Bone marrow (tissue), 2 donors: ENCODE results near the gene UBAC2.
"Not testable (repeated sequence)": the region's sequence is repeated elsewhere in the genome, so short reads cannot be mapped to it uniquely, and the experiment has no call there.

Experiments used
- DNase-seq, 2 donors: peaks; one replicate each; lab custom pipeline; 2025; lab: John Stamatoyannopoulos, UW

UBAC2 gene

GRCh38 chr13:99185606-99186005 lies 15.0 kb upstream of the UBAC2 start:
- DNase-seq: no peak

DNA sequence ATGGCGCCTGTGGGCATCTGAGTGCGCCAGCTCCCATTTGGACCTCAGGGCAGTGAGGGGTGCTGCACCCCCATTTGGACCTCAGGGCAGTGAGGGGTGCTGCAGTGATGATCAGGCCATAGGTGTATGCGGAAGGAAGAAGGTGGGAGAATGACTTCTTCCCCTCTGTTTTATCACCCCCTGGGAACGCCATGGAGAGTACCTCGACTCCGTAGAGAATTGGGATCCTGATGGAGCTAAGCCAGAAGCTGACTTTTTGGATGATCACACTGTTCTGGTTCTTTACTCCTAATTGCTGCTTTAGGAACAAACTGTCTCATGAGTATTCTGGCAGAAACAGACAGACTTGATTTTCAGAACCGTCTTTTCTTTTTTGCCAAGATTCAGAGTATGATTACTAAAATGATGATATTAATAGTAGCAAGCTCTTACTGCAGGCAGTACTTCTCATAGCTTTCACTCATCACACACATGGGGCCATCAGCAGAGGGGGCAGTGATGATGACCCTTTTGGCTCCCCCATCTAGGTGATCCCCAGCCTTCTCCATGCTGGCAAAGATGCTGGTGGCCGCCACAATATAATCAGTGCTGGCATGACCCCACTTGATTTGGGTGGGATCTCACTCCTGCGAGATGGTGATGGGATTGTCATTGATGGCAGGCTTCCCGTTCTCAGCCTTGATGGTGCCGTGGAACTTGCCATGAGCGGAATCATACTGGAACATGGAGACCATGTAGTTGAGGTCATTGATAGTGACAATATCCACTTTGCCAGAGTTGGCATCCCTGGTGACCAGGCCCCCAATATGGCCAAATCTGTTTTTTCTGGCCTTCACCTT lies 10.3 kb upstream of the UBAC2 start:
- no peak for DNase-seq

DNA sequence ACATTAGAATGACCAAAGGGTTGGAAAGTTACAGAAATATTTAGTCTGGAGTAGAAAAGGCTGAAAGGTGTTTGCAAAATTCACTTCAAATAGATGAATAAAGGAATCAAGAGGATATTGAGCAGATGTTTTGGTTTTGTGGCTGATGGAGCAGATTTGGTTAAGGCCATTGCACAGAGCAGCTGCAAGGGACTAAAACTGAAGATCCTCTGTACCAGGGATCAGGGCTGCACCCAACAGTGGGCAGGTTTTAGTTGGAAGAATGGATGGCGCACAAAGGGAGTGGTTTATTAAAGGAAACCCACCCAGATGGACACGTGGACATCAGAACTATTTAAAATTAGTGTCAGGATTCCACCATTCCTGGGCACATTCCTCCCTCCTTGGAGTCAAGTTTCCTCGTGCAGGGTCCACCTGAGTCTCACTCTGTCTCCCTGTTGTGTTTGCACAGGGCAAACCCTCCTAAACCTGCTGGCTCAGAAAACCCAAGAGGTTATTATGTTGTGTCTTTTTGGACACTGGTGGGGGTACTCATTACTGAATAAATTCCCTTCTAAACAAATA lies 9.2 kb upstream of the UBAC2 start:
- no peak for DNase-seq

- no peak for DNase-seq
These were observed 8.7 kb upstream of the UBAC2 start for GRCh38 chr13:99191900-99192399.

DNA sequence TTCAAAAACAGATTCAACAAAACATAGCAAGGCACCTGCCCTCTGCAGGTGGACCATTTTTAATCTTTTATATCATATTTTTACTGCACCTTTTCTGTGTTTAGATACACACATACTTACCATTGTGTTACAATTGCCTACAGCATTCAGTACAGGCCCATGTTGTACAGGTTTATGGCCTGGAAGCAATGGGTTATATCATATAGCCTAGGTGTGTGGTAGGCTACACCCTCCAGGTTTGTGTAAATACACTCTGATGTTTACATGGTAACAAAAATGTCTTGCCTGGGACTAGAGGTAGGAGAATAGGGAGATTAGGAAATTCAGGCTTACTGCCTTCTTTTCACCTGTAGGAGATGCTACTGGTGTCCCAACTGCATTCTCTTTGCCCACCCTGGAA lies 8.2 kb upstream of the UBAC2 start:
- no peak for DNase-seq

GRCh38 chr13:99193152-99193551 lies 7.5 kb upstream of the UBAC2 start:
- DNase-seq: no peak

GRCh38 chr13:99196466-99197116 lies 4.1 kb upstream of the UBAC2 start:
- no peak for DNase-seq

DNA sequence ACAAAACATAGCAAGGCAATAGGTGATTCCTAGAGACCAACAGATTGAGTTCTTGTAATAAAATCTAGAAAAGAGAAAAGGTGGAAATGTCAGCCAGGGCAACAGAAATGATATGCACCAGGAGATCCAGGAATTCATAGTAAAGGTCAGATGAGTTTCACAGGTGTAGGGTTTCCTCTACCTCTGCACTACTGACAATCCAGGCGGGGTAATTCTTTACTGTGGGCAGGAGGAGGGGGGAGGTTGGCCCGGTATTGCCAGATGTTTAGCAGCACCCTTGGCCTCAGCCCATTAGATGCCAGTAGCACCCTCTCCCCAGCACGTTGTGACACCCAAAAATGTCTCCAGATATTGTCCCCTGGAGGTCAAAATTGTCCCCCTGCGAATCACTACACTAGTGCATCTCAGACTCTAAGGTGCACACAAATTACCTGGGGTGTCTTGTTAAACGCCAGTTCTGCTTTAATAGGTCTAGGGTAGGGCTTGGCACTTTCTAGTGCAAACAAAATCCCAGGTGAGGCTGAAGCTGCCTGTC lies 3.5 kb upstream of the UBAC2 start:
- DNase-seq: no peak

- DNase-seq: no peak
These were observed 868 bp upstream of the UBAC2 start for GRCh38 chr13:99199541-99200431.

GRCh38 chr13:99203601-99204579 lies 3.2 kb downstream of the UBAC2 start:
- DNase-seq: no peak

- no peak for DNase-seq
These were observed 5.1 kb downstream of the UBAC2 start for GRCh38 chr13:99205621-99206220.

GRCh38 chr13:99206226-99206625 lies 5.6 kb downstream of the UBAC2 start:
- DNase-seq: no peak

DNA sequence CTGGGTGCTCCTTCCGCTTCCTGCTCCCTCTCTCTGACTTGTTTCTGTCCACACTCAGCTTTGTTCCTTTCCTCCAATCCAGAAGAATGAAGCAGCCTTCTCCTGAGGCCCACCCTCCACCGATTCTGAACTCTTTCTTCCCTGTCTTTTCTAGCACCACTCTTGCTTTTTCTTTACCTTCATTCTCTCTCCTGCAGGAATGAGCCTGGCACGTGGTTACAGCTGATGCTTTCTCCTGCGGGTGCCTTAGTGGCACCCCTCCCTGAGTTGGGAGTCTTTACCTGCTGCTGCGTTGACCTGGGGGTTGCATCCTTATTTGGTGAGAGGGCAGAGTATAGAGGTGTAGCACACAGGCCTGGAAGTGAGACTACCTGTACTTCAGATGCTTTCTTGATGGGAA lies 6.2 kb downstream of the UBAC2 start:
- no peak for DNase-seq

GRCh38 chr13:99207511-99207910 lies 6.9 kb downstream of the UBAC2 start:
- no peak for DNase-seq

GRCh38 chr13:99208185-99208584 lies 7.5 kb downstream of the UBAC2 start:
- no peak for DNase-seq

DNA sequence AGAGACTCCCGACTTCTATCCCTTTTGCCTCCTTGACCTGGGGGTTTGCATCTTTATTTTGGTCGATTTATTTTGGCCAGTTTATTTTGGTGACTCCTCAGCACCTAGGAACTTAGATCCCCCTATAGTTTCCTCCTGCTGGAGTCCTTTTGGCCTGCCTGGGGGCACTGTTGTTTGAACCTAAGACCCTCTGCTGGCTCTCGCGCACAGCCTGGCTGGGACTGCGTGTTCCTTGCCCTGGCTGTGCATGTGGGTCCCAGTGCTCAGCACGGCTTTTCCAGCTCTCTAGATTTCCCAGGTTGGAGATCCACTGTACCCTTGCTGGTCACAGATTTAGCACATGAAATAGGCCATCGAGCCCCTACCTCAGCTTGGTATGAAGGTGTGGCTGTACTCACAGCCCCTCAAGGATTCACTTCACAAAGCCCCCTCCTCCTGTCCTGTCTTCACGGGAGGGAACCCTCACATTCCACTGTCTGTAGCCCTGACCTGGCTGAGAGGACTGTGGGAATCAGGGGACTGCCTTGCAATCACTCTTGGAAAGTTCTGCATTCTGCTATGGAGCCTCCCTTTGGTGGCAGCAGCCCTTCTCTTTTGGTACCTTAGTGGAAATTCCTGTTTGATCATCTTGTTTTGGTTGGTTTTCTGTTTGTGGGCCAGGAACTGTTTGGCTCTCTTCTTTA lies 8.3 kb downstream of the UBAC2 start:
- no peak for DNase-seq

DNA sequence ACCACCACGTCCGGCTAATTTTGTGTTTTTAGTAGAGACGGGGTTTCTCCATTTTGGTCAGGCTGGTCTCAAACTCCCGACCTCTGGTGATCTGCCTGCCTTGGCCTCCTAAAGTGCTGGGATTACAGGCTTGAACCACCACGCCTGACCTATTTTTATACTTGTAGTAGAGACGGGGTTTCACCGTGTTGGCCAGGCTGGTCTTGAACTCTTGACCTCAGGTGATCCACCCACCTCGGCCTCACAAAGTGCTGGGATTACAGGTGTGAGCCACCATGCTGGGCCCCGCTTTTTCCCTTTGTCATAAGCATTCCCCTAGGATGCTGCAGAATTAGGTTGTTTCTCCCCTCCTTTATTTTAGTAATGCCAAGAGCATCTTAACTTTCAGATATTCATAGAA lies 10.0 kb downstream of the UBAC2 start:
- DNase-seq: not testable (repeated sequence)

DNA sequence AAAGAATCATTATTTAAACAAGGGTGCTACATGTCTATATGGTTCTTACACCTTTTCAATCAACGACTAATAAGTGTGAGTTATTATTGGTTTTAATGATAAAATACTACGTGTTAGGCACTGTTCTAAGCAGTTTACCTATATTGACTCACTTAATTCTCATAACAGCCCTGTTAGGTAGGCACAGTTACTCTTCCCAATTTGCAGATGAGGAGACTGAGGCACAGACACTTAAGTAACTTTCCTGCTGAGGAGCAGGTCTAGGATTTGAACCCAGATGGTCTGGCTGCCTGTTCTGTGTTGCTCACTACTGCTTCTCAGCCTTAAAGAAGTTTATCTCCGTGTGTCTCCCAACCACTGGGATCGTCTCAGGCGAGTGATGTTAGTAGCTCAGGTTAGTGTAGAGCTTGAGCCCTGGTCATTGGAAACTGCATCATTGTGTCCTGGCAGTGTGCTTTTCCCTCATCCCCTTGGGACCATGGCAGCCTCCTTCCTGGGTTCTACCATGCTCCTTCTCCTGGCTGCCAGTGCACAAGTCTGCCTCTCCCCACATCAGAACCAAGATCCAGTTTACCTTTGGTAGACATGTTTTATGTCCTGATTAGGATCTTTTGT lies 10.9 kb downstream of the UBAC2 start:
- DNase-seq: no peak

GRCh38 chr13:99214232-99214631 lies 13.6 kb downstream of the UBAC2 start:
- DNase-seq: no peak
